GM18858 (cell line): ENCODE data around the gene GAMT.

ENCODE experiments used
- ATAC-seq: cut with Tn5 transposase; IDR thresholded peaks from one replicate; pipeline ENCODE4 v1.9.1; 2021; ENCODE audit not compliant: unreplicated experiment

Gene GAMT

DNA sequence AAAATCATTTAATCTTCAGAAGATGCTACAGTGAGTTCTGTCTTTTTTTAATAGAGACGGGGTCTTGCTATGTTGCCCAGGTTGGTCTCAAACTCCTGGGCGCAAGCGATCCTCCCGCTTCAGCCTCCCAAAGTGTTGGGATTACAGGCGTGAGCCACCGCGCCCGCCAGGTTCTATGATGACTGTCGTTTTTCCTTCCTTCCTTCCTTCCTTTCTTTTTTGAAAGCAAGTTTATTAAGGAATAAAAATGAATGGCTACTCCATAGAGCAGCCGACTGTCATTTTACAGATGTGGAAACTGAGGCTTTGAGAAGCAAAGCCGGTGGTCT, 511 bp upstream of the GAMT start:
- ATAC-seq = no peak

DNA sequence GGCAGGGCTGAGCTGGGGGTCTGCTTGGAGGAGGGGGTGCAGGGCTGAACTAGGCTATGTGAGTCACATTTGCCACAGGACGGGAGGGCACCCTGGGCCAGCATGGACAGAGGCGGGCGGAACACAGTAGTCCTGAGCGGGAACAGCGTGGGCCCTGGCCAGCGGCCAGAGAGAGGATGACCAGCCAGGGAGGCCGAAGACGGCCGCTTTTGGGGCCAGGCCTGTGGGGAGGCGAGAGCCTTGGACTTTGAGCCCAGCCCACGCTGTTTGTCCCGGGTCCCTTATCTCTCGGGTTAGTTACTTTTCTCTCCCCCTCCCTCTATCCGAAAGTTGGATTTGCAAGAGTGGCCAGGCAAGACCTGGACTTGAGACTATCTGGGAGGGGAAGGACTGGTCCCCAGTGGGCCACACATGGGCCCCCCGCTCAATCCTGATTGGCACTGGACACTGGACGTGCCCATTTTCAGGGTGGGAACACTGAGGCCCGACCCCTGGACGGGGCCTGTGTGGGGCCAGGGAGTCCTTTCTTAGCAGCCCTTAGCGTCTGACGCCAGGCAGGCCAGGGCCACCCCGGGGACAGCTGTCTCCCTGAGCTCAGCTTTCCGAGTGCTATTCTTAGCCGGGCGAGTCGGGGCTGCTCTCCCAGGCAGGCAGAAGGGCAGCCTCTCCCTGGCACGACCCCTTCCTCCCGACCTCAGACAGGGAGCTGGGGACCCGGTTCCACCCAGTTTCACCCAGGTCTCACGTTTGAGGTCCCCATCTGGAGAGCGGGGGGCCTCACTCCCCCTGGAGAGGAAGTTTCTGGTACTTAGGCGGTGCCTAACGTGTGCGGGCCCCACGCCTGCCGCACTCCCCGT, 833 bp downstream of the GAMT start:
- ATAC-seq = no peak

DNA sequence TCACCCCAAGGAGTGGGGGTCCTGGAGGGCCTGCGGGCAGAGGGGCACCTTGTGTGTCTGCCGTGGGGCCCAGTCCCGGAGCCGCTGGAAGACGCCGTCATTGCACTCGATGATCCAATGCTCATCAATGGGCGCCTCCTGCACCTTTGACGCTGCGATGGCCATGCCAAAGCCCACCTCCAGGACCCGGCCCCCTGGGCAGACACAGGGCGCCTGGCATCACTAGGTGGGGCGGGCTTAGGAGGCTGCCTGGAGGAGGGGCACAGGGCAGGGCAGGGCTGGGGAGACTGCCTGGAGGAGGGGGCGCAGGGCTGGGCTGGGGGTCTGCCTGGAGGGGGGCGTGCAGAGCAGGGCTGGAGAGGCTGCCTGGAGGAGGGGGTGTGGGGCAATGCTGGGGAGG, 1.6 kb downstream of the GAMT start:
- ATAC-seq = no peak

DNA sequence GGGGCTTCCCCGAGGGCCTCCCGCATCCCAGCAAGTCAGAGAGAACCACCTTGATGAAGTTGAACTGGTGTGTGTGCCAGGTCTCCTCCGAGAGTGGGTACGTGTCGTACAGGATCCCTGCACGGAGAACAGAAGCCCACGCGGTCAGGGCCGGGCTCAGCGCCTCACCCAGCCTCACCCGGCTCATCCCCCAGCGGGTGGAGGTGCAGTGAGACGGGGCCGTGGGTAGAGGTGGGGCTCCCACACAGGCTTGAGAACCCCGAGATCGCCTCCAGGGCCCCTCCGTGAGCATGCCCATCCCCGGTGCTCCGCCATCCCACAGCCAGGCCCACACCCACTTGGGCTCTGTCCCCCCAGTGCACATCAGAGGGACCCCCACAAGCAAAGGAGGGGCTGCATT, 2.3 kb downstream of the GAMT start:
- no peak for ATAC-seq

DNA sequence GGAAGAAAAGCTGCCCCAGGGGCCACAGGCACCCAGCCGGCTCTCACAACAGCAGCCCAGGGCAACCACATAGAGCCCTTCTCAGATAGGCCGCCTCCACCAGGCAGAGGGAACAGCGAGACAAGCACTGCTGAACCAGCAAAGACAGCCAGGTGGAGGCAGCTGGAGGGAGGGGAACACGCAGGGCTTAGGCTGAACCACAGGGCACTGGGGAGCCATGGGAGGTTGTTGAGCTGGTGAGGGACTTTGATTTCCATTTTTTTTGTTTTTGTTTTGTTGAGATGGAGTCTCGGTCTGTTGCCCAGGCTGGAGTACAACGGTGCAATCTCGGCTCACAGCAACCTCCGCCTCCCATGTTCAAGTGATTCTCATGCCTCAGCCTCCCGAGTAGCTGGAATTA, 3.5 kb downstream of the GAMT start:
- no peak for ATAC-seq

DNA sequence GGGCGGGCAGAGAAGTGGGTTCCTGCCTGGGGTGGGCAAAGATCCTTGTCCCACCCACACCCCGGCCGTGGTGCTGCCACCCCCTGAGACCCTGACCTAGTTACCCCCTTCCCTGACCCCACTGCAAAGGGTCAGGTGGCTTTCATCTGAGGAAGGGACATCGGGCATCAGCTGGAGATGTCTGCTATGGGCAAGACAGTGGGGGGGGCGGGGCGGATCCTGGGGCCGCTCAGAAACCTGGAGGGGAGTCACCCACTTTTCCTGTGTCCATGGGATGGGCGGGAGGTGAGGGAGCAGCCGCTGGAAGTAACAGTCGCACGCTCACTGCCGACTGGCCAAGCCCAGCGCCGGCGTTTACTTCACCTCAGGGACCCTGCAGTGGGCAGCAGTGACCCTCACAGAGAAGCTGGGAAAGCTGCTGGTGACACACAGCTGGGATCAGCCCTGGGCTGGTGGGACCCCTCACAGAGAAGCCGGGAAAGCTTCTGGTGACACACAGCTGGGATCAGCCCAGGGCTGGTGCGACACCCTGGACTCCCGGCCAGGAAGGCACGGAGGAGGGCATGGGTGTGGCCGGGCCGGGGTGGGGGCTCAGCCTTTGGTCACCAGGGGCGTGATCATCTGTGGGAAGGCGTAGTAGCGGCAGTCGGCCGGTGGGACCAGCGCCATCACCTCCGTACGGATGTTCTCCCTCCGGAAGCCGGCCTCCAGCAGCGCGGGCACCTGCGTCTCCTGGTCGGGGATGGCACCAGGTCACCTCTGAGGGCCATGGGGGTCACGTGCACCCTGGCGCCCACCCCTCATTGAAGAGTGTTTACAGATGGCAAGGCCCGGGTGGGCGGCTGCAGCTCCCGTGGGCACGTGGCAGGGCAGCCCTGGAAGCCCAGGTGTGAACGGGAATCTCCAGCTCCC, 4.3 kb downstream of the GAMT start:
- no peak for ATAC-seq

DNA sequence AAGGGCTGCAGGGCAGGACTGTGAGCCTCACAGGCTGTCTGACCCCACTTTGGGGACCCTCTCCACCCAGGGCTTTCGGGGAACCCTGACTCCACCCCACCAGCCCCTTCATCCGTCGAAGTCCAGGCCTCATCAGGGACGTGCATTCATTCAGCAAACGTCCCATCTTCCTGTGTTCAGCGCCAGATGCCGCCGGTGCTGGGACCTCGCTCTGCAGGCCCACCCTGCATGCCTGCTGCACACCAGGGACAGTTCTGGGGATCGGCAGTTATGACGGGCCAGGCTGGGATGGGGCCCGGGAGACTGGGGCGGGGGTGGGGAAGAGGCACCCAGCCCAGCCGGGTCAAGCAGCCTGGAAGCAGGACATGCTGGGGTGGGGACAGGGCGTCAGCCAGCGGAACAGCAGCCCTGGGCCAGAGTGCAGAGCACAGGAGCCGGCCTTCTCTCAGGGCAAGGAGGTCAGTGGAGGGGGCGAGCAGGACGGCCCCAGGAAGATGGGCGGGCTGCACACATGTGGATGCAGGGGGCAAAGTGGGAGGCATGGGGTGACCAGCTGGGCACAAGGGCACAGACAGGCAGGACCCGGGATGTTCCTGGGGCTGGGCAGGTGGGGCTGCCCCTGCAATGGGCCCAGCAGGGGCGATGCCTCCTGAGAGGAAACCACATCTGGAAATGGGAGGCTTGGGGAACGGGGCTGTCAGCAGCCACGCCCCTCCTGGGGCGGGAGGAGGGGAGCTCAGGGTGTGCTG, 5.1 kb downstream of the GAMT start:
- ATAC-seq = no peak

DNA sequence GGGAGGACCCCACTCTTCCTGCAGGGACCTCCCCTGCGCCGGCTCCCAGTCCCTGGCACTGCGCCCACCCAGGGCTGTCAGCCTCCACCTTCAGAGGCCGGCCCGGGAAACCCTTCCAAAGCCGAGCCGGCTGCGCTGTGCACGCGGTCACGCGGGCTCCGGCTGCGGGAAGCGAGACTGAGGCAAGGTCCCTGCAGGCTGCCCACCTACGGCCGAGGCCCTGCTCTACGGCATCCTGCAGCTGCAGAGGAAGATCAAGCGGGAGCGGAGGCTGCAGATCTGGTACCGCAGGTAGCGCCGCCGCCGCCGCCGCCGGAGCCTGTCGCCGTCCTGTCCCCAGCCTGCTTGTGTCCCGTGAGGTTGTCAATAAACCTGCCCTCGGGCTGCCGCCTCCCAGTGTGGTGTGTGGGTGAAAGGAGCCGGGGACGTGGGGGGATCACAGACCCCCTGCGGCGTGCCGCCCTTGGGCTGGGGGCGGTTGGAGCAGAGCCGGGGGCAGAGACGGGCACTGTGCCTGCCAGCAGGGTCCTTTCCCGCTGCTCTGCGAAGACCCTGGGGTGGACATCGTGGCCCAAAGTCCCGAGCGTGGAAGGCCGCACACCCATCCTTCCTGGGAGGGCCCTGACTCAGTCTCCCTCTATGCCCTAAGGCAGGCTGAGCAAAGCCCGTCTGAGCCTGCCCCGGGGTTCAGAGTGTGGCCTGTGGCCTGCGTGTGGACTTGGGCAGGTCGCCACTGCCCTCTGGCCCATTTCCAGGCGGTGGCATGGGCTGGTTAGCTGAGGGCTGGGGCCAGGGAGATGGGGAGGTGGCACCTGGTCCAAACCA, 5.9 kb downstream of the GAMT start:
- ATAC-seq = no peak

DNA sequence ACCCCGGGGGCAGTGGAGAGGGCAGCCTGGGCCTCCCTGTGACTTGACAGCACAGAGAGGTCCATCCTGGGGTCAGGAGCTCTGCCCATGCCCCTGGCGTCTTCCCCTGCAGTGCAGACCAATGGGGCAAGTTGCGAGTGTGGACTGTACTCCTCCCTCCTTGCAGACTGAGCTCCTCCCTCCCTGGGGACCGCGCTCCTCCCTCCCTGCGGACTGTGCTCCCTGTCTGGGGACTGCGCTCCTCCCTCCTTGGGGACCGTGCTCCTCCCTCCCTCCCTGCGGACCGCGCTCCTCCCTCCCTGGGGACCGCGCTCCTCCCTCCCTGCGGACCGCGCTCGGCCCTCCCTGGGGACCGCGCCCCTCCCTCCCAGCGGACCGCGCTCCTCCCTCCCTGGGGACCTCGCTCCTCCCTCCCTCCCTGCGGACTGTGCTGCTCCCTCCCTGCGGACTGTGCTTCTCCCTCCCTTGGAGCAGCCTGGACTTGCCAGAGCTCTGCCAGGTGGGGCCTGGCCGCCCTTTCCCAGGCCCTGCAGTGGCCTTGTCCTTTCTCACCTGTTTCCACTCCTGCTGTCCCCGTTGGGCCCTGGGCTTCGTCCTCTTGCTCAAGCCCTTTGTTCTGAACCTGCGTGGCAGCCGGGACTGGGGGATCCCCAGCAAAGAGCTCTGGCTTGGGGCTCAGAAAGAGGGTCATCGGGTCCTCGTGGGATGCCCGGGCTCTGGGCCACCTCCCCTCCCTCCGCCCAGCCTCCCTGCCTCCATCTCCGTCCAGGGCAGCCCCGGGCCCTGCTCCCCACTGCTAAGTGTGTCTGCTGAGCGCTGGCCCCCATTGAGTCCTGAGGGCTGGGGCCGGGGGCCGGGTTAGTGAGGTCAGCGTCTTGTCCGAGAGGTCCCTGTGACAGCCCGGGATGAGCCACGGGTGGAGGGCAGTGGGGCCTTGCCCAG, 6.8 kb downstream of the GAMT start:
- ATAC-seq = no peak

DNA sequence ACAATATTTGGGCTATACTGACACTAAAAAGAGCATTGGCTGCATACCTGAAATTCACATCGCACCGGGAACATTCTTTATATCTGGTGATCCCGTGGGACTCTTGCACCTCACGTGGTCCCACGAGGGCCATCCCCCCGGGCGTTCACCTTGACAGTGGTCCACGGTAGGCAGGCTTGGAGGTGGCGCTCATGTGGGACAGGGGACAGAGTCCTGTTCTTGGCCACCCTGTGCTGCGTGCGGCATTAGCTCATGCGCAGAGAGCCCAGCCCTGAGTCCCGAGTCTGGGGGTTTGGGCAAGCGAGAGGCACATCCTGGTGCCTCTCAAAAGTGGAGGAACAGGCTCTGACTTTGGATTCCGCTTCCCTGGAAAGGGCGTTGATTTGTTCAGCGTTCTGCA, 7.5 kb downstream of the GAMT start:
- ATAC-seq = no peak

DNA sequence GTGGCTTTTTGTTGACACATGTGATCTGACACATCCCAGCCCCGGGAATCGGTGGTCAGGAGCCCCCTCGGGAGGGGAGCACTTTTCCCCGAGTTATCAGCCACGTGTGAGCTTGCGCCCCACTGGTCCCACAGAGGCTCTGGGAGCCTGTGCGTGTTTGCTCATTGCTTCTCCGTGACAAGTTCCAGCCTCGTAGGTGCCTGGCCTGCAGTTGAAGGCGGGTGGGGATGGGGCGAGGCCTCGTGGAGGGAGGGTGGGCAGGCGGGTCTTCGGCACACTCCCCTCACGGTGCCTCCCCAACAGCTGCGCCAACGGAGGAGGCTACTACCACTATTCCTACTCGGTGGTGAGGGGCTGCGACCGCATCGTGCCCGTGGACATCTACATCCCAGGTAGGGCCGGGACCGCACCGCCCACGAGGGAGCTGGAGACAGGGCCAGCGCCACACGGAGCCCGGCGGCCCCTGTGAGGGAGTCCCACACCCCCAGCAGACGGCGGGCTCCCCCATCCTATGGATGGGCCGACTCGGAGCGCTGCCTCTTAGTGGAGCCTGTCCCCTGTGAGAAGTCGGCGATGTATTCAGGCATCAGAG, 8.3 kb downstream of the GAMT start:
- ATAC-seq = no peak

DNA sequence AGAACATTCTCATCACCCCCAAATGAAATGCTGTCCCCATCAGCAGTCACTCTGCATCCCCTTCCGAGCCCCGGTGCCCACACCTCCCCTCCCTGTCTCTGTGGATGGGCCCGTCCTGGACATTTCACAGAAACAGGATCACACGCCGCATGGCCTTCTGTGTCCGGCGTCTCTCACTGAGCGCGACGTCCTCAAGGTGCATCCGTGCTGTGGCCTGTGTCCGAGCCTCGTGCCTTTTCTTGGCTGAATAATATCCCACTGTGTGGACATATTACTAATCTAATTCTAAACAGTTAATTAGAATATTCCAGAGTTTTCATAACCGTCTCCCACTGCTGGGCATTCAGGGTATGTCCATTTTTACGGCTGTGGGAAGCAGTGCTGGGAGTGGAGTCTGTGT, 8.9 kb downstream of the GAMT start:
- ATAC-seq = no peak

DNA sequence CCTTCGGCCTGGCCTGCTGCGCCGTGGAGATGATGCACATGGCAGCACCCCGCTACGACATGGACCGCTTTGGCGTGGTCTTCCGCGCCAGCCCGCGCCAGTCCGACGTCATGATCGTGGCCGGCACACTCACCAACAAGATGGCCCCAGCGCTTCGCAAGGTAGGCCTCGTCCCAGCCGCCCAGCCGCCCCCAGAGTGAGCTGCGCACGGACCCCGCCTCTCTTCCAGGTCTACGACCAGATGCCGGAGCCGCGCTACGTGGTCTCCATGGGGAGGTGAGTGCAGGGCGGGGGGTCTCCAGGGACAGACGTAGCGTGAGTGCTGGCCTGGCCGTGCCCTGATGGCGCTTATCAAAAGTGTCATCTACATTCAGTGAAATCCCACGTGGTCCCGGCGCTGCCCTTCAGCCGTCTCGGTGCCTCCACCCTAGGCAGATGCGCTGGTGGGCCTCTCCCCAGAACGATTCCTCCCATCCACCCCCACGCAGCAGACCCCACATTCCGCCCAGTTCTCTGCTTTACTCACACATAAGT, 10.4 kb downstream of the GAMT start:
- ATAC-seq = no peak

DNA sequence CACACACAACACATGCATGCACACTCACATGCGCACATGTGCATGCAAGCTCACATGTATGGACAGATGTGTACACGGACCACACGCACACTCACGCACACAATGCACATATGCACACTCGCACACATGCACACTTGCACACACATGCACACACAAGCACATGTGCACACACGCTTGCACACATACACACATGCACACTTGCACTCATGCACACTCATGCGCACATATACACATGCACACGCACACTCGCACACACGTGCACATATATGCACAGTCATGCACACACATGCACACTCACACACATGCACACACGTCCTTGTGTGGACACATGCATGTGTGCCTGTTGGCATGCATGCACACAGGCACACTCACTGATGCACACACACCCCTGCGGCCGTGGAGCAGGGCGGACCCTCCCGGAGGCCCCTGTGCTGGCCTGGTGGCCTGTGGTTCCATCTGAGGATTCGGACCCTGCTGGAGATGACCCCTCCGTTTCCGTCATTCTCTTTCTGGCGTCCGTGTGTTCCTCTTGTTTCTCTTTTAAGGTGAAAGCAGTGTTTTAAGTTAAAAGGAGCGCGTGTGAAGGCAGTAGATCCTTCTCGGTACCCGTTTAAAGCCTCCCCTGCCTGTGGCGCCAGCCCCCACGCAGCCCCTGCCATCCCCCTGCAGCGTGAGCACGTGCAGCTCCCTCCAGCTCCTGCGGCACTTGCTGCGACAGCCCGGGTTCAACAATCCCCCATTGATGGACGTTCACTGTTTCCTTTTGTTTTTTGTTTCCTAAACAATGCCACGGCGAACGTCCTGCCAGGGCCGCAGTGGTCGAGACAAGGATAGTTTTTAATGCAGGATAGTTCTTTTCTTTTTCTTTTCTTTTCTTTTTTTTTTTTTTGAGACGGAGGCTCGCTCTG, 12.1 kb downstream of the GAMT start:
- no peak for ATAC-seq

DNA sequence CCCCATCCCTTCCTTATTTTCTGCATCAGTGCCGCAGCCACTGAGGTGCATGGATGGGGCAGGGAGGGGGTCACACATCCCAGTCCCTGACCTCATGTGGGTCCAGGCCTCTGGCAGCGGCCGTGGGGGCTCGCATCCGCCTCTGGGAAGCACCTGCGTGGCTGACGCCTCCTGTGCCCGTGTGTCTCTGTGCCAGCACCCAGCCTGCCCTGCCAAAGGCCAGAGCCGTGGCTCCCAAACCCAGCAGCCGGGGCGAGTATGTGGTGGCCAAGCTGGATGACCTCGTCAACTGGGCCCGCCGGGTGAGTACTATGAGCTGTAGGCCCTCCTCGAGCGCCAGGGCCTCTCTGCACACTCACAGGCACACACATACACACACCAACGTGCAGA, 12.7 kb downstream of the GAMT start:
- ATAC-seq = no peak

DNA sequence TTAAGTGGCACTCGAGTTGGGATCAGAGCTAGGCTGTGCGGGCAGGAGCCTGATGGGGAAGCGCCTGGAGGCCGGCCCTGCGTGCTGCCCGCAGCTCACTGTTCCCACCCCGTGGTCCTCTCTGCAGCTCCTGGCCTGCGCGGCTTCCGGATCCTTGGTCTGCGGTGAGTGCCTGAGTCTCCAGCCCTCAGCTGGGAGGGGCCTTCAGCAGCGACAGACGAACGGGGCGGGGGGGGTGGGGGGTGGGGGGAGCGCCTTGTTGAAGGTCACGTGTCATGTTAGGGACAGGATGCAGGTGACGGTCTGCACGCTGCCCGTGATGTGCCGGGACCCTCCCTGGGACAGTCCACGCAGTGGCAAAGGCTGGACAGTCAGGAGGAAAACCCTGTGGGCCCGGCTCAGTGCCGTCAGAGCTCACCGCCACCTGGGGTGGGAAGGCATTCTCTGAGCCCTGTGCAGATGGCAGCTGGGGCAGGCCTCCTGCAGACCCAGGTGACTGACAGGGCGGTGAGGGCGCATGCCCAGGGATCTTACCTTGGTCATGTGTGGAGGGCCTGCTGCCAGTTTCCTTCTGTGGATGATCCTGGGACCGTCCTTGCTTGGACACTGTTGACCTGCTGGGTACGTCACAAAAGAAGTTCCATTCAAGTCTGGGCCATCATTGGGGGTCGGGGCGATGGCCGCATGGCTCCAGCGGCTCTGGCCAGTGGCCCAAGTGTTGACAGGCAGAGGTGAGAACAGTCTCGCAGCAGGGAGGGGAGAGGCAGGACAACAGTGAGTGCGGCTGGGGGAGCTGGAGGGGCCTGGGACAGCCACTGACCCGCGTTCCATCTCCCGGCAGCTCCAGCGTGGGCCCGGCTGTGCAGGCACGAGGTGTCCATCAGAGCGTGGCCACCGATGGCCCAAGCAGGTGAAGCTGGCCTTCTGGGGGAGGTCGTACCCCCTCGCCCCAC, 13.4 kb downstream of the GAMT start:
- no peak for ATAC-seq
